VCaP (cell line): ENCODE data around the gene CIROP.

Experiments used
- H3K27ac ChIP-seq: fragments of 450-650 bp; 2 replicates; pipeline ENCODE4 v1.5.1; 2017
- TF ChIP-seq, protein P1 (sequence below): fragments of 450-650 bp; conservative IDR thresholded peaks from 2 replicates; pipeline ENCODE4 v1.5.1; 2017; ENCODE audit warnings: mild to moderate bottlenecking, moderate library complexity

The CIROP gene

DNA sequence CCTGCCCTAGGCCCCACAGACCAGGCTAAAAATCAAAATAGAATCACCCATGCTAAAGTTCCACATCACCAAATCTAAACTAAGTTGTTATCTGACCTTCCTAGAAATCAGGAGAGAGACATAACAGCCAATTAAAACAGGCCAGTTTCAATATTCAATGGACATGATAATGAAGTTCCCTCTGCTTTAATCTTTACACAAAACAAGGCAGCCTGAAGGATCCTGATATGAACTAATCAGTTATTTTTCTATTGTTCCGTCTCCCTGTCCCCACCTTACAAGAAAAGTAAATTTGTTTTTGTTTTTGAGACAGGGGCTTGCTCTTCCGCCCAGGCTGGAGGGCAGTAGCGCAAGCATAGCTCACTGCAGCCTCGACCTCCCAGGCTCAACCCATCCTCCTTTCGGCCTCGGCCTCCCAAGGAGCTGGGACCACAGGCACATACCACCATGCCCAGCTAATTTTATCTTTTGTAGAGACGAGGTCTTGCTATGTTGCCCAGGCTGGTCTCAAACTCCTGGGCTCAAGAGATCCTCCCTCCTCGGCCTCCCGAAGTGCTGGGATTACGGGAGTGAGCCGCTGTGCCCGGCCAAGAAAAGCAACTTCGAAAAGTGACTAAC lies 19.7 kb upstream of the CIROP start:
- TF ChIP-seq, protein P1, sequence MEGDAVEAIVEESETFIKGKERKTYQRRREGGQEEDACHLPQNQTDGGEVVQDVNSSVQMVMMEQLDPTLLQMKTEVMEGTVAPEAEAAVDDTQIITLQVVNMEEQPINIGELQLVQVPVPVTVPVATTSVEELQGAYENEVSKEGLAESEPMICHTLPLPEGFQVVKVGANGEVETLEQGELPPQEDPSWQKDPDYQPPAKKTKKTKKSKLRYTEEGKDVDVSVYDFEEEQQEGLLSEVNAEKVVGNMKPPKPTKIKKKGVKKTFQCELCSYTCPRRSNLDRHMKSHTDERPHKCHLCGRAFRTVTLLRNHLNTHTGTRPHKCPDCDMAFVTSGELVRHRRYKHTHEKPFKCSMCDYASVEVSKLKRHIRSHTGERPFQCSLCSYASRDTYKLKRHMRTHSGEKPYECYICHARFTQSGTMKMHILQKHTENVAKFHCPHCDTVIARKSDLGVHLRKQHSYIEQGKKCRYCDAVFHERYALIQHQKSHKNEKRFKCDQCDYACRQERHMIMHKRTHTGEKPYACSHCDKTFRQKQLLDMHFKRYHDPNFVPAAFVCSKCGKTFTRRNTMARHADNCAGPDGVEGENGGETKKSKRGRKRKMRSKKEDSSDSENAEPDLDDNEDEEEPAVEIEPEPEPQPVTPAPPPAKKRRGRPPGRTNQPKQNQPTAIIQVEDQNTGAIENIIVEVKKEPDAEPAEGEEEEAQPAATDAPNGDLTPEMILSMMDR: no peak
- no peak overlapping the region for H3K27ac ChIP-seq

DNA sequence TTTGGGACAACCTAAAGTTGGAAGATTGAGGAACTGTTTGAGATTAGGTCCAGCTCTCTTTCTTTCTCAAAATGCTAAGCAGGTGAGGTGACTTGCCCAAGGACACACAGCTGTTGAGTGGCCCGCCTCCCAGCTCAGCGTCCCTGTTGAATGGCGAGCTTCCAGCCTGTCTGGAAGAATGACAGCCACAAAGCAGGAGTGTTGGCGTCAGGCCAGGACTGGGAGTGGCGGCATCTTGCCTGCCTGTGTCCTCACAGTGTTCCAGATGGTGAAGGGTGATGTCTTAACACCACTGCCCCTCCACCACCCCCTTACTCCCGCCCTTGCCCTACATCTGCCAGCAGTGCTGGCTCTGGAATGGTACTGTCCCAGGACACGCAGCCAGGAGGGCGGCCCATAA lies 18.6 kb upstream of the CIROP start:
- H3K27ac ChIP-seq: no peak overlapping the region
- TF ChIP-seq, protein P1: no peak

DNA sequence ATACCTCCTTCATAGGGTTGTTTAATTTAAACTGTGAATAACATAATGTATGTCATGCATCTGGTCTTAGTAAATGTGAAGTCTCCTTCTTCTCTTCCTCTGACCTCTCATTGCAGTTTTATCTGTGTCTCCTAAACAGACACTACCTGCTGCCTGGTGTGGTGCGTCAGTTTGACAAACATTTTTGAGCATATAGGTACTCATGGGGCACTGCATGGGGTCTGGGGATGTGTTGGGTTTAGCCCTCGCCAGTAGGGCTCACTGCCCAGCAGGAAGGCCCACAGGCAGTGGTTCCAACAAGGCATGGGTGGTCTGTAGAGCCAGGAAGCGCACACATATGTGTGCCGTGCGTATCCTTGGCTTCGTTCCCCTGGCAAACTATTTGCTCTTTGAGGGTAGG lies 17.3 kb upstream of the CIROP start:
- peak overlapping the region; percentile 45; the same call in 1 of the 2 replicates for H3K27ac ChIP-seq
- TF ChIP-seq, protein P1: no peak

DNA sequence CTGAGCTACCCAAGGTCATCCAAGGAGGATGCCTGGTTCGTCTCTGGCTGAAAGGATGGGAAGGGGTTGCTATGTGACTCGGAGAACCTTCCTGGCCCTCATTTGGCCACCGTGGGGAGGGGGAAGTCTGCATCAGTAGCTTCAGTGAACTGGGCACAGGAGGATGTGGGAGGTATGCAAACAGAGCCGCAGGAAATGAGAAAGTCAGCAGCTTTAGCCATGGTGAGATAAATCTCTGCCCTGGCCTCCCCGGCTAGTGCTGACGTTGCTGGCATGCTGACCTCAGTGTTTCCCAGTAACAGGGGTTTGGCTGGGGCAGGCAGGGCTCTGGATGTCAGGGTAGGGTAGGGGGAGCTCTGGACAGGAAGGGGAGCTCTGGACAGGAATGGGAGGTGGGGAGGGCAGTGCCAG lies 16.6 kb upstream of the CIROP start:
- peak overlapping the region; percentile 45 for H3K27ac ChIP-seq
- TF ChIP-seq, protein P1: no peak

DNA sequence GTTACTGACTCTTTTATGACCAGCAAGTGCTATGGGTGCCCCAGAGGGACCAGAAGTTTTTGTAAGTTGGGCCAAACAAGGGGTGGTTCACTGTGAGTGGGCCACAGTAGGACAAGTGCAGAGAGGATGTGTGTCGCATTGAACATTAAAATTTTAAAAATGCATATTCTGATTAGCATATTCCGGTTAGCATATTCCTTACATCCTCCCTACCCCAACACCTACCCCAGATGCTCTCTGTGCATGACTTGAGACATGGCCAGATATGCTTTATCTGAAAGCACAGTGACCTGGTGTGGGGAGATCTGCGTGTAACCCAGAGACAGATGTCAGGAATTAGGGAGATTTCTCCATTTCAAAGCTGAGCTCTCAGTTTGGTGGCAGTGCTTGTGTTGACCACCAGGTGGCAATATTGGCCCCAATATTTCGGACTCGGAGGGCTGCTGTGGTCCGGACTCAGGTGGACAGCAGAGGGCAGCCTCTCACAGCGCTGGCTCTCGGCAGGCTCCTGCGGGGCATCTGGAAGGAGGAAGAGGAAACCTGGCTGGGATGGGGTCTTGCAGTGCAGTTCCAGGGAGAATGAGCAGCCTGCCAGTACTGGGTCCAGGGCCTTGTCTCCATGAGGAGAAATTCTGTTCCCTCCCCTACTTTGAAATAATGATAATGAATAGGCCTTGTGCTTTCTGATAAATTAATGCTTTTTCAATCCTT lies 15.9 kb upstream of the CIROP start:
- peak overlapping the region; percentile 45 for H3K27ac ChIP-seq
- TF ChIP-seq, protein P1: peak; percentile 99

DNA sequence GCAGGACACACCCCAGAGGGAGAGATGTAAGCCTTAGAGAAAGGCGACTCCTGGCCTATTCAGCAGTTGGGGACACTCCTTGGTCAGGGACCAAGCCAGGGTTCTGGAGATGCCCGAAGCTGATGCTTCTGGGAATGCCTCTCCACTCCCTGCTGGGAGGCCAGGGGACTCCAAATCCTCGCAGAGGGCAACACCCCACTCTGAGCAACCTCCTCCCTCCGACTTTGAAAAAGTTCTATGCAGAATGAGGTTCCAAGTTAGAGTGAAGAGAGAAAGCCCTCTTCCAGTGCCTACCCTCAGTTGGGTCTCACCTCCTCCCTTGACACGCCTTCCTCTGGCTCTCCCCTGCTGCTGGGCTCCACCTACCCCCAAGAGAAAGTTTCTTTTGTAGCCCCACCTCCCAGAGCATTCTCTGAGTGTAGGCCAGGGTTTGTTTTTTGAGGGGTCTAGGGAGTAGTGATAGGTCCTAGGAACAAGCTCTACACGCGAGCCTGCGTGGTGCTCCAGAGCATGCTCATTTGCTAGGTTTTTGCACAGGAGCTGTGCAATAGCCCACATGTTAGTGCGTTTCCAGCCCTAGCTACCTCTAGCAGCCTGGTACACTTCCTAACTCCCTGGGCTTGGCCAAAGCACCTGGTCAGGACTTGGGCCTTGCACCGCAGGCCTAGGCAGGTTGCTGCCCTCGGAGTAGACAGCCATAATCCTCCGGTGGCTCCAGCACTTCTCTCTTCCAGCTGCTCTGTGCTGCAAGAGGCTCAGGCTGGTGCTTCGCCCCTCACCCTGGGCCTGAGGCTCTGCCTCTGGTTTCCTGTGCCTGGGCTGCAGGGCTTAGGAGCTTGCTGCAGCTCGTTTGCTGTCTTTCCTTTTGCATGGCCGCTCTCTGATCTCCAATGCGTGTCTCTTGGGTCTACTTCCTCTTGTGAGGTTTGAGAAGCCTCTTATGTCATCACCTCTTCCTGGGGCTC lies 14.9 kb upstream of the CIROP start:
- TF ChIP-seq, protein P1: no peak
- no peak overlapping the region for H3K27ac ChIP-seq
